ENCODE data around the gene RNF144A.

DNA sequence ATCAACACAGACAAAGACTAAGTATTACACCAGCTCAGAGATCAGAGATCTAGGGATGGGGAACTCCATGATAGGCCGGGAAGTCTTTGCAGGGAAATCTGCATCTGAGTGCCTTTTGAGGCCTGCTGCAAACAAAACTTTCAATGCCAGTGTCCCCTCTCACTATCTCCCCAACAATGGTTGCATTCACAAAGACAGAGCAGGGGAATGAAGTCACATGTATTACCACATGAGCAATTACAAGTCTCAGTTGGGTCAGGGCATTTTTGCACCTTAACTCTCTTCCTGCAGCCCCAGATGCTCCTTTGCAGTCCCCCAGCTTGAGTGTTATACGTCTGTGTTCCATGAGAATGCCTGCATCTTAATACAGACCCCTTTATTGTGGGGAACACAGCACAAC lies 1.8 kb upstream of the RNF144A start:
- TF ChIP-seq, protein P1, sequence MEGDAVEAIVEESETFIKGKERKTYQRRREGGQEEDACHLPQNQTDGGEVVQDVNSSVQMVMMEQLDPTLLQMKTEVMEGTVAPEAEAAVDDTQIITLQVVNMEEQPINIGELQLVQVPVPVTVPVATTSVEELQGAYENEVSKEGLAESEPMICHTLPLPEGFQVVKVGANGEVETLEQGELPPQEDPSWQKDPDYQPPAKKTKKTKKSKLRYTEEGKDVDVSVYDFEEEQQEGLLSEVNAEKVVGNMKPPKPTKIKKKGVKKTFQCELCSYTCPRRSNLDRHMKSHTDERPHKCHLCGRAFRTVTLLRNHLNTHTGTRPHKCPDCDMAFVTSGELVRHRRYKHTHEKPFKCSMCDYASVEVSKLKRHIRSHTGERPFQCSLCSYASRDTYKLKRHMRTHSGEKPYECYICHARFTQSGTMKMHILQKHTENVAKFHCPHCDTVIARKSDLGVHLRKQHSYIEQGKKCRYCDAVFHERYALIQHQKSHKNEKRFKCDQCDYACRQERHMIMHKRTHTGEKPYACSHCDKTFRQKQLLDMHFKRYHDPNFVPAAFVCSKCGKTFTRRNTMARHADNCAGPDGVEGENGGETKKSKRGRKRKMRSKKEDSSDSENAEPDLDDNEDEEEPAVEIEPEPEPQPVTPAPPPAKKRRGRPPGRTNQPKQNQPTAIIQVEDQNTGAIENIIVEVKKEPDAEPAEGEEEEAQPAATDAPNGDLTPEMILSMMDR (IDR thresholded peaks at IDR 0.05): no peak
- no peak for TF ChIP-seq POLR2A (IDR thresholded peaks at IDR 0.05)
